Heart left ventricle (tissue), 16 donors: ENCODE measurements around the gene TRPT1. TPM values are rescaled to one million over a fixed set of nuclear protein-coding genes. Genes with fewer than 3 reads are reported as not detected.

Experiments
- ATAC-seq, 4 donors: fragments of 200-7000 bp; cut with Tn5 transposase; one replicate each; pipeline ENCODE4 v1.9.1; 2020 to 2022; ENCODE audit warnings: moderate library complexity in 4 of 4, mild to moderate bottlenecking in 3 of 4, moderate number of reproducible peaks in 1 of 4
- DNase-seq, 5 donors: peaks; one replicate each; pipeline ENCODE4 v3.0.0-alpha.2; 2020
- H3K27ac ChIP-seq, 12 donors: fragments of 200-600 bp; sonication (generic) in 4 of 12; one replicate each; pipeline versions ENCODE4 v1.5.0 to v1.8.0; 2016 to 2022; ENCODE audit warnings: mild to moderate bottlenecking in 2 of 12
- H3K27me3 ChIP-seq, 9 donors: fragments of 200-600 bp; sonication (generic) in 2 of 9; one replicate each; pipeline versions ENCODE4 v1.5.1 to v1.8.0; 2016 to 2022; ENCODE audit warnings: mild to moderate bottlenecking in 3 of 9
- H3K36me3 ChIP-seq, 9 donors: fragments of 200-600 bp; sonication (generic) in 2 of 9; one replicate each; pipeline versions ENCODE4 v1.5.0 to v1.8.0; 2018 to 2022; ENCODE audit warnings: mild to moderate bottlenecking in 2 of 9
- H3K4me1 ChIP-seq, 12 donors: fragments of 200-600 bp; sonication (generic) in 4 of 12; one replicate each; pipeline versions ENCODE4 v1.5.0 to v1.8.0; 2016 to 2022; ENCODE audit warnings: mild to moderate bottlenecking in 3 of 12
- H3K4me3 ChIP-seq, 12 donors: fragments of 200-600 bp; sonication (generic) in 4 of 12; one replicate each; pipeline versions ENCODE4 v1.5.0 to v1.8.0; 2017 to 2022; ENCODE audit warnings: mild to moderate bottlenecking in 9 of 12, moderate library complexity in 4 of 12
- H3K9me3 ChIP-seq, 12 donors: fragments of 200-600 bp; sonication (generic) in 4 of 12; one replicate each; pipeline versions ENCODE4 v1.5.0 to v1.8.0; 2016 to 2022; ENCODE audit warnings: mild to moderate bottlenecking in 1 of 12
- CTCF ChIP-seq, 12 donors: fragments of 200-600 bp; sonication (generic) in 4 of 12; IDR thresholded peaks; one replicate each; pipeline versions ENCODE4 v1.5.0 to v1.8.0; 2018 to 2022; ENCODE audit warnings: antibody characterized with exemption in 12 of 12, mild to moderate bottlenecking in 5 of 12
- POLR2A ChIP-seq, 2 donors: fragments of 450-650 bp; IDR thresholded peaks; one replicate each; pipeline ENCODE4 v1.6.1; 2017; ENCODE audit warnings: antibody characterized with exemption in 2 of 2, mild to moderate bottlenecking in 2 of 2, moderate library complexity in 2 of 2
- WGBS, 4 donors: extraction: QIAGEN DNeasy Blood & Tissue Kit in 2 of 4; methylation state at CpG; one replicate each; pipeline versions ENCODE4 v1.1.5 to v1.1.7; 2013 to 2018; 5-methylcytosine and 5-hydroxymethylcytosine counted together
- intact Hi-C, 10 donors: fragments of 100-400 bp; cut with DNase I; formaldehyde crosslinking; loops; one replicate each; pipeline versions ENCODE4 v1.11.1 to v1.14.2; 2022
- polyA plus RNA-seq, 2 donors: library from polyadenylated mRNA; stranded (reverse); fragments of 200-250 nt; gene quantifications; one replicate each; pipeline ENCODE4 v1.2.3, GENCODE V29; 2013
- total RNA-seq, 9 donors: library from RNA; depleted of rRNA in 2 of 9; stranded (reverse); fragments of >200 nt in 2 of 9; fragmentation: NEBNext Ultra II Directional in 3 of 9; extraction: Animal tissue kit (Norgen Biotek cat#: 25700) in 3 of 9; gene quantifications; one replicate each; pipeline versions ENCODE4 v1.1.0 to v1.2.4, GENCODE V29; 2016 to 2023
- donor health status: ischemic (EF 13 %, LVEDD 7.1; RV severe dilation, severe dysfunction).
- donor health status: healthy with polysubstance abuse.
- donor health status: DM: no; HTN: yes; CAD: no.
- donor health status: DM: no; HTN: no; CAD: no.
- donor health status: ischemic (EF 25% LVEDD 6.9; RV normal size, moderate dysfunction).
- donor health status: ischemic (EF 25% LVEDD 5.7; RV mildly dilated, moderate dysfunction).
- donor health status: healthy.
- donor health status: DM: yes; HTN: yes; CAD: no.
- donor health status: ischemic (EF 35%, LVEDD 5.7; RV mildly dilated, moderate dysfunction).
- donor health status: nonischemic (EF 11% LVEDD 7.7; RV severe dilation, severe dysfunction).
- donor health status: DM: yes; HTN: yes; CAD: no.
- donor health status: PGD.
- donor health status: ischemic (EF 29% LVEDD 5.4; RV normal size, mild dysfunction).
- donor health status: nonischemic (EF 23%, LVEDD 6.1; RV moderate dilation, normal function).

TRPT1 gene
- total and polyA plus RNA-seq, 11 donors = 51.2 to 146 (median 65.3) TPM

GRCh38 chr11:64224151-64224890 is 1.7 kb downstream of the TRPT1 start:
- Histone ChIP-seq H3K4me1 (peaks cover 0 to 47% (median 28%) of the 10 kb centered on the region in 12 donors), H3K9me3 (no peaks in the 10 kb centered on the region), H3K36me3 (peaks cover 0 to 46% (median 11%) of the 10 kb centered on the region in 9 donors), H3K4me3 (no peak overlapping the region), H3K27me3 (no peaks in the 10 kb centered on the region), H3K27ac (peak overlapping the region in 2 of 12 donors; percentile 95 to 98)
- ATAC-seq (no peak), DNase-seq (peak in 2 of 5 donors; percentile 31)
- WGBS, 4 donors = 90 to 93% (median 92%) methylated on average over 14 to 17 of the region's 17 CpGs
- intact Hi-C loops = loop anchor here in 1 of 10 donors (2.0 kb wide), 1 partner anchor 44 kb away; no protein-coding TSS in a partner anchor
- TF ChIP-seq CTCF (IDR thresholded peaks at IDR 0.05) (no peak), POLR2A (IDR thresholded peaks at IDR 0.05) (no peak)

- no peak for ATAC-seq
- Histone ChIP-seq H3K4me3 (no peak overlapping the region), H3K36me3 (peaks cover 0 to 58% (median 11%) of the 10 kb centered on the region in 9 donors), H3K9me3 (no peaks in the 10 kb centered on the region), H3K27me3 (no peaks in the 10 kb centered on the region), H3K27ac (peak overlapping the region in 2 of 12 donors; percentile 5 to 18), H3K4me1 (peaks cover 0 to 37% (median 25%) of the 10 kb centered on the region in 12 donors)
- DNase-seq = peak in 1 of 5 donors; percentile 28
- WGBS, 4 donors = 71 to 81% (median 81%) methylated on average over 21 to 24 of the region's 24 CpGs
- intact Hi-C loops = no loop called here
- TF ChIP-seq CTCF (IDR thresholded peaks at IDR 0.05) (no peak), POLR2A (IDR thresholded peaks at IDR 0.05) (no peak)
Observed at GRCh38 chr11:64223001-64223651, 2.9 kb downstream of the TRPT1 start.

- intact Hi-C loops = no loop called here
Observed at GRCh38 chr11:64222651-64223000, 3.4 kb downstream of the TRPT1 start.

More at GRCh38 chr11:64222651-64223000, 3.4 kb downstream of the TRPT1 start:
- peaks cover 0 to 32% (median 21%) of the 10 kb centered on the region in 12 donors for H3K4me1 ChIP-seq
- H3K27me3 ChIP-seq = no peaks in the 10 kb centered on the region
- DNase-seq (no peak), ATAC-seq (no peak)
- peak overlapping the region in 1 of 12 donors; percentile 18 for H3K27ac ChIP-seq
- H3K36me3 ChIP-seq = peaks cover 0 to 63% (median 11%) of the 10 kb centered on the region in 9 donors
- H3K9me3 ChIP-seq = no peaks in the 10 kb centered on the region
- 69 to 80% (median 72%) methylated on average over 9 of the region's 9 CpGs for WGBS, 4 donors
- TF ChIP-seq CTCF (IDR thresholded peaks at IDR 0.05) = no peak
- no peak for TF ChIP-seq POLR2A (IDR thresholded peaks at IDR 0.05)
- H3K4me3 ChIP-seq = no peak overlapping the region
